GM23338 (cell line): ENCODE results near the gene PIEZO2. TPM values are rescaled to one million over a fixed set of nuclear protein-coding genes. Genes with fewer than 3 reads are reported as not detected.

Experiments
- ATAC-seq: fragments of 200-7000 bp; cut with Tn5 transposase; 3 replicates; pipeline ENCODE4 v1.9.1; 2020
- DNase-seq: peaks from one replicate; pipeline ENCODE4 v3.0.0-alpha.2; 2015; ENCODE audit warnings: low spot score
- H2AFZ ChIP-seq: fragments of 200-600 bp; sonication (generic); 2 replicates; pipeline ENCODE4 v1.8.0; 2016; ENCODE audit warnings: antibody characterized with exemption, mild to moderate bottlenecking, moderate library complexity
- H3F3A ChIP-seq: fragments of 200-600 bp; sonication (generic); replicated peaks from 2 replicates; pipeline ENCODE4 v1.8.0; 2017; ENCODE audit warnings: antibody characterized with exemption, mixed run types, low read depth
- H3K27ac ChIP-seq: fragments of 200-600 bp; sonication (generic); 2 replicates; pipeline ENCODE4 v1.6.1; 2016; ENCODE audit warnings: low read depth
- H3K27me3 ChIP-seq: fragments of 200-600 bp; sonication (generic); 2 replicates; pipeline ENCODE4 v1.8.0; 2016; ENCODE audit warnings: mild to moderate bottlenecking, mixed run types, moderate library complexity; ENCODE audit not compliant: insufficient read depth
- H3K36me3 ChIP-seq: fragments of 200-600 bp; sonication (generic); 2 replicates; pipeline ENCODE4 v1.8.0; 2016; ENCODE audit warnings: mild to moderate bottlenecking; ENCODE audit not compliant: insufficient read depth
- H3K4me1 ChIP-seq: fragments of 200-600 bp; sonication (generic); 2 replicates; pipeline ENCODE4 v1.8.0; 2016; ENCODE audit warnings: mild to moderate bottlenecking, moderate library complexity; ENCODE audit not compliant: insufficient read depth
- H3K4me2 ChIP-seq: fragments of 200-600 bp; sonication (generic); 2 replicates; pipeline ENCODE4 v1.7.1; 2017; ENCODE audit warnings: mixed run types
- H3K4me3 ChIP-seq: fragments of 200-600 bp; sonication (generic); 2 replicates; pipeline ENCODE4 v1.6.1; 2016; ENCODE audit warnings: mixed run types
- H3K79me2 ChIP-seq: fragments of 200-600 bp; sonication (generic); replicated peaks from 2 replicates; pipeline ENCODE4 v1.8.0; 2017; ENCODE audit warnings: mild to moderate bottlenecking; ENCODE audit not compliant: insufficient read depth
- H3K9me2 ChIP-seq: fragments of 200-600 bp; sonication (generic); 2 replicates; pipeline ENCODE4 v1.8.0; 2017; ENCODE audit not compliant: insufficient read depth
- H4K20me1 ChIP-seq: fragments of 200-600 bp; sonication (generic); replicated peaks from 2 replicates; pipeline ENCODE4 v1.8.0; 2017; ENCODE audit warnings: mild to moderate bottlenecking; ENCODE audit not compliant: insufficient read depth
- H3K27ac Mint-ChIP-seq: 2 replicates; pipeline ENCODE4 v1.8.0; 2020; ENCODE audit warnings: inconsistent platforms, mild to moderate bottlenecking, moderate library complexity, mixed read lengths
- H3K27me3 Mint-ChIP-seq: 3 replicates; pipeline ENCODE4 v1.8.0; 2022; ENCODE audit warnings: low read depth, mild to moderate bottlenecking, moderate library complexity, mixed read lengths, inconsistent platforms; ENCODE audit not compliant: insufficient read depth, poor library complexity
- H3K36me3 Mint-ChIP-seq: 3 replicates; pipeline ENCODE4 v1.8.0; 2021; ENCODE audit warnings: low read depth, mild to moderate bottlenecking, inconsistent platforms, moderate library complexity, mixed read lengths
- H3K4me1 Mint-ChIP-seq: 3 replicates; pipeline ENCODE4 v1.8.0; 2020; ENCODE audit warnings: mild to moderate bottlenecking, inconsistent platforms, mixed read lengths
- H3K4me3 Mint-ChIP-seq: 3 replicates; pipeline ENCODE4 v1.8.0; 2021; ENCODE audit warnings: moderate library complexity, mild to moderate bottlenecking, inconsistent platforms, mixed read lengths
- H3K9me3 Mint-ChIP-seq: 3 replicates; pipeline ENCODE4 v1.8.0; 2020; ENCODE audit warnings: moderate library complexity, mild to moderate bottlenecking, inconsistent platforms, mixed read lengths
- CREB1 ChIP-seq: fragments of 250-450 bp; sonication (Bioruptor Pico); IDR thresholded peaks from 2 replicates; pipeline ENCODE4 v1.5.0; 2020; ENCODE audit warnings: low read depth, mild to moderate bottlenecking, moderate library complexity
- EZH2 ChIP-seq: fragments of 200-600 bp; sonication (generic); IDR thresholded peaks from one replicate; pipeline ENCODE4 v1.8.0; 2017; ENCODE audit warnings: antibody characterized with exemption, mild to moderate bottlenecking, low read depth; ENCODE audit not compliant: unreplicated experiment
- EZH2phosphoT487 ChIP-seq: fragments of 200-600 bp; sonication (generic); IDR thresholded peaks from one replicate; pipeline ENCODE4 v1.8.1; 2018; ENCODE audit warnings: antibody characterized with exemption; ENCODE audit not compliant: unreplicated experiment
- JUNB ChIP-seq: IDR thresholded peaks from one replicate; pipeline ENCODE4 v1.6.1; 2016; ENCODE audit warnings: antibody characterized with exemption; ENCODE audit not compliant: unreplicated experiment
- NANOG ChIP-seq: IDR thresholded peaks from 2 replicates; pipeline ENCODE4 v1.6.1; 2016; ENCODE audit warnings: antibody characterized with exemption, borderline replicate concordance
- POLR2AphosphoS5 ChIP-seq: IDR thresholded peaks from 2 replicates; pipeline ENCODE4 v1.6.1; 2016; ENCODE audit warnings: antibody characterized with exemption, low read depth
- STAT1 ChIP-seq: IDR thresholded peaks from one replicate; pipeline ENCODE4 v1.6.1; 2016; ENCODE audit warnings: antibody characterized with exemption; ENCODE audit not compliant: unreplicated experiment
- ZNF114 ChIP-seq: fragments of 250-450 bp; sonication (Bioruptor Pico); IDR thresholded peaks from 2 replicates; pipeline ENCODE4 v1.5.0; 2020; ENCODE audit warnings: mild to moderate bottlenecking, moderate library complexity
- ZNF331 ChIP-seq: fragments of 250-450 bp; sonication (Bioruptor Pico); IDR thresholded peaks from 2 replicates; pipeline ENCODE4 v1.5.0; 2020; ENCODE audit warnings: low read depth, mild to moderate bottlenecking, moderate library complexity
- polyA plus RNA-seq: library from polyadenylated mRNA; unstranded; fragments of >200 nt; fragmentation: Nextera tagmentation; extraction: Ambion mirVana; gene quantifications from 2 replicates; pipeline ENCODE4 v1.2.1, GENCODE V29; 2016
- total RNA-seq: library from RNA; depleted of rRNA; stranded (reverse); fragments of >200 nt; shearing (Covaris generic); gene quantifications from 2 replicates; pipeline ENCODE4 v1.2.3, GENCODE V29; 2014
- TF ChIP-seq, protein P1 (sequence below): IDR thresholded peaks from 2 replicates; pipeline ENCODE4 v1.6.1; 2016; ENCODE audit warnings: antibody characterized with exemption
- TF ChIP-seq, protein P2 (sequence below): IDR thresholded peaks from one replicate; pipeline ENCODE4 v1.6.1; 2018; ENCODE audit warnings: antibody characterized with exemption; ENCODE audit not compliant: unreplicated experiment
- TF ChIP-seq, protein P3 (sequence below), 2 experiments: fragments of 200-600 bp in 1 of 2; sonication (generic) in 1 of 2; conservative IDR thresholded peaks; 2 replicates each; pipeline versions ENCODE4 v1.5.1 to v1.6.1; 2016 to 2017; ENCODE audit warnings: antibody characterized with exemption in 2 of 2, low read depth in 2 of 2, mild to moderate bottlenecking in 2 of 2, moderate library complexity in 1 of 2

PIEZO2 gene
- total and polyA plus RNA-seq, 2 experiments from 2014 or later: 4.8 to 8.2 TPM

DNA sequence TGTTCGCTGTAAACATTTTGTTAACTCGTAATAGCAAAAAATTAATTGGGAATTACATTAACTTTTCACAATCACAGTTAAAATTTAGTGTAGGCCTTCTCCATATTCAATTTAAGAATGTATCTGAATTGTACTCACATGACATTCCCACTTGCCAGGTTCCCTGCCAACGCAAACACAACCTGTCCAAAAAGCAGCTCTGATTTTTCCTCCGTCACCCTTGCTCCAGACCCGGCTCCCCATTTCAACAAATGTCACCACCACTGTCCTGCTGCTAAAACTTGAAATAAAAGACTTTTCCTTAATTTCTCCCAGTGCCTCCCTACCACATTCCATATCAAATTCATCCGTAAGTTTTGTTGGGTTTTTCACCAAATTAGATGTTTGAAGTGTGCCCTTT, 120.3 kb downstream of the PIEZO2 start:
- no peaks in the 10 kb centered on the region for H3K9me3 Mint-ChIP-seq
- H3F3A ChIP-seq: no peaks in the 10 kb centered on the region
- no peak for TF ChIP-seq CREB1
- TF ChIP-seq ZNF331 (CRISPR knock-in tag): no peak
- TF ChIP-seq POLR2AphosphoS5: no peak
- no peak for TF ChIP-seq JUNB
- TF ChIP-seq, protein P1, sequence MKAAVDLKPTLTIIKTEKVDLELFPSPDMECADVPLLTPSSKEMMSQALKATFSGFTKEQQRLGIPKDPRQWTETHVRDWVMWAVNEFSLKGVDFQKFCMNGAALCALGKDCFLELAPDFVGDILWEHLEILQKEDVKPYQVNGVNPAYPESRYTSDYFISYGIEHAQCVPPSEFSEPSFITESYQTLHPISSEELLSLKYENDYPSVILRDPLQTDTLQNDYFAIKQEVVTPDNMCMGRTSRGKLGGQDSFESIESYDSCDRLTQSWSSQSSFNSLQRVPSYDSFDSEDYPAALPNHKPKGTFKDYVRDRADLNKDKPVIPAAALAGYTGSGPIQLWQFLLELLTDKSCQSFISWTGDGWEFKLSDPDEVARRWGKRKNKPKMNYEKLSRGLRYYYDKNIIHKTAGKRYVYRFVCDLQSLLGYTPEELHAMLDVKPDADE: no peak
- TF ChIP-seq, protein P2, sequence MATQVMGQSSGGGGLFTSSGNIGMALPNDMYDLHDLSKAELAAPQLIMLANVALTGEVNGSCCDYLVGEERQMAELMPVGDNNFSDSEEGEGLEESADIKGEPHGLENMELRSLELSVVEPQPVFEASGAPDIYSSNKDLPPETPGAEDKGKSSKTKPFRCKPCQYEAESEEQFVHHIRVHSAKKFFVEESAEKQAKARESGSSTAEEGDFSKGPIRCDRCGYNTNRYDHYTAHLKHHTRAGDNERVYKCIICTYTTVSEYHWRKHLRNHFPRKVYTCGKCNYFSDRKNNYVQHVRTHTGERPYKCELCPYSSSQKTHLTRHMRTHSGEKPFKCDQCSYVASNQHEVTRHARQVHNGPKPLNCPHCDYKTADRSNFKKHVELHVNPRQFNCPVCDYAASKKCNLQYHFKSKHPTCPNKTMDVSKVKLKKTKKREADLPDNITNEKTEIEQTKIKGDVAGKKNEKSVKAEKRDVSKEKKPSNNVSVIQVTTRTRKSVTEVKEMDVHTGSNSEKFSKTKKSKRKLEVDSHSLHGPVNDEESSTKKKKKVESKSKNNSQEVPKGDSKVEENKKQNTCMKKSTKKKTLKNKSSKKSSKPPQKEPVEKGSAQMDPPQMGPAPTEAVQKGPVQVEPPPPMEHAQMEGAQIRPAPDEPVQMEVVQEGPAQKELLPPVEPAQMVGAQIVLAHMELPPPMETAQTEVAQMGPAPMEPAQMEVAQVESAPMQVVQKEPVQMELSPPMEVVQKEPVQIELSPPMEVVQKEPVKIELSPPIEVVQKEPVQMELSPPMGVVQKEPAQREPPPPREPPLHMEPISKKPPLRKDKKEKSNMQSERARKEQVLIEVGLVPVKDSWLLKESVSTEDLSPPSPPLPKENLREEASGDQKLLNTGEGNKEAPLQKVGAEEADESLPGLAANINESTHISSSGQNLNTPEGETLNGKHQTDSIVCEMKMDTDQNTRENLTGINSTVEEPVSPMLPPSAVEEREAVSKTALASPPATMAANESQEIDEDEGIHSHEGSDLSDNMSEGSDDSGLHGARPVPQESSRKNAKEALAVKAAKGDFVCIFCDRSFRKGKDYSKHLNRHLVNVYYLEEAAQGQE: no peak
- no peak for TF ChIP-seq EZH2
- TF ChIP-seq STAT1: no peak
- TF ChIP-seq, protein P3, sequence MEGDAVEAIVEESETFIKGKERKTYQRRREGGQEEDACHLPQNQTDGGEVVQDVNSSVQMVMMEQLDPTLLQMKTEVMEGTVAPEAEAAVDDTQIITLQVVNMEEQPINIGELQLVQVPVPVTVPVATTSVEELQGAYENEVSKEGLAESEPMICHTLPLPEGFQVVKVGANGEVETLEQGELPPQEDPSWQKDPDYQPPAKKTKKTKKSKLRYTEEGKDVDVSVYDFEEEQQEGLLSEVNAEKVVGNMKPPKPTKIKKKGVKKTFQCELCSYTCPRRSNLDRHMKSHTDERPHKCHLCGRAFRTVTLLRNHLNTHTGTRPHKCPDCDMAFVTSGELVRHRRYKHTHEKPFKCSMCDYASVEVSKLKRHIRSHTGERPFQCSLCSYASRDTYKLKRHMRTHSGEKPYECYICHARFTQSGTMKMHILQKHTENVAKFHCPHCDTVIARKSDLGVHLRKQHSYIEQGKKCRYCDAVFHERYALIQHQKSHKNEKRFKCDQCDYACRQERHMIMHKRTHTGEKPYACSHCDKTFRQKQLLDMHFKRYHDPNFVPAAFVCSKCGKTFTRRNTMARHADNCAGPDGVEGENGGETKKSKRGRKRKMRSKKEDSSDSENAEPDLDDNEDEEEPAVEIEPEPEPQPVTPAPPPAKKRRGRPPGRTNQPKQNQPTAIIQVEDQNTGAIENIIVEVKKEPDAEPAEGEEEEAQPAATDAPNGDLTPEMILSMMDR (conservative IDR thresholded peaks at IDR 0.05; ENCODE audit: low read depth in 2 of 2): no peak
- TF ChIP-seq ZNF114: no peak
- no peak for TF ChIP-seq NANOG
- no peak for TF ChIP-seq EZH2phosphoT487
- no peaks in the 10 kb centered on the region for H3K36me3 ChIP-seq
- ATAC-seq (no peak), DNase-seq (no peak)
- no peak overlapping the region for H2AFZ ChIP-seq
- peaks cover 3% of the 10 kb centered on the region for H3K27me3 Mint-ChIP-seq
- peaks cover 3% of the 10 kb centered on the region; the same call in 2 of the 3 replicates for H3K36me3 Mint-ChIP-seq
- H3K4me3 ChIP-seq: no peak overlapping the region
- H3K4me3 Mint-ChIP-seq: no peak overlapping the region
- no peaks in the 10 kb centered on the region for H3K4me1 ChIP-seq
- H3K27me3 ChIP-seq: no peaks in the 10 kb centered on the region
- no peak overlapping the region for H3K27ac Mint-ChIP-seq
- no peak overlapping the region for H3K27ac ChIP-seq
- no peaks in the 10 kb centered on the region; the same call in 2 of the 3 replicates for H3K4me1 Mint-ChIP-seq
- no peaks in the 10 kb centered on the region for H3K79me2 ChIP-seq
- no peaks in the 10 kb centered on the region for H3K9me2 ChIP-seq
- H3K4me2 ChIP-seq: no peak overlapping the region
- H4K20me1 ChIP-seq: no peaks in the 10 kb centered on the region; the same call in 1 of the 2 replicates
